H9 (cell line): Measurements from ENCODE around the gene PCCA. TPM values are rescaled to one million over a fixed set of nuclear protein-coding genes. Genes with fewer than 3 reads are reported as not detected.
"Not testable (repeated sequence)": the region's sequence is repeated elsewhere in the genome, so short reads cannot be mapped to it uniquely, and the experiment has no call there.

Experiments
- DNase-seq: peaks from one replicate; pipeline ENCODE4 v3.0.0-alpha.2; 2017
- H2AFZ ChIP-seq: one replicate; pipeline ENCODE4 v1.6.1; 2013; ENCODE audit warnings: mild to moderate bottlenecking, low read length, control low read depth, moderate library complexity
- H2AK5ac ChIP-seq: 2 replicates; pipeline ENCODE4 v1.6.1; 2013; ENCODE audit warnings: low read length, control low read depth, mixed read lengths; ENCODE audit not compliant: insufficient read length
- H2BK120ac ChIP-seq: one replicate; pipeline ENCODE4 v1.6.1; 2013; ENCODE audit warnings: low read depth, mild to moderate bottlenecking, low read length, control low read depth, inconsistent platforms; ENCODE audit not compliant: poor library complexity, severe bottlenecking
- H2BK12ac ChIP-seq: 2 replicates; pipeline ENCODE4 v1.6.1; 2013; ENCODE audit warnings: low read length, control low read depth, mixed read lengths, low read depth; ENCODE audit not compliant: insufficient read length
- H2BK15ac ChIP-seq: 2 replicates; pipeline ENCODE4 v1.6.1; 2013; ENCODE audit warnings: low read depth, low read length, control low read depth
- H2BK20ac ChIP-seq: one replicate; pipeline ENCODE4 v1.6.1; 2013; ENCODE audit warnings: low read depth, mild to moderate bottlenecking, low read length, control low read depth, inconsistent platforms; ENCODE audit not compliant: poor library complexity, severe bottlenecking
- H2BK5ac ChIP-seq: 2 replicates; pipeline ENCODE4 v1.6.1; 2013; ENCODE audit warnings: low read length, control low read depth, mixed read lengths; ENCODE audit not compliant: insufficient read length
- H3K14ac ChIP-seq: 2 replicates; pipeline ENCODE4 v1.6.1; 2013; ENCODE audit warnings: low read length, control low read depth; ENCODE audit not compliant: insufficient read depth
- H3K18ac ChIP-seq: 2 replicates; pipeline ENCODE4 v1.6.1; 2013; ENCODE audit warnings: low read depth, mild to moderate bottlenecking, mixed read lengths, low read length, control low read depth; ENCODE audit not compliant: insufficient read length
- H3K23ac ChIP-seq: 2 replicates; pipeline ENCODE4 v1.6.1; 2013; ENCODE audit warnings: low read length, control low read depth, mixed read lengths, low read depth; ENCODE audit not compliant: insufficient read length
- H3K23me2 ChIP-seq: 2 replicates; pipeline ENCODE4 v1.6.1; 2013; ENCODE audit warnings: low read depth, mild to moderate bottlenecking, mixed read lengths, low read length, control low read depth; ENCODE audit not compliant: insufficient read length, poor library complexity, severe bottlenecking
- H3K27ac ChIP-seq: 2 replicates; pipeline ENCODE4 v1.5.1; 2013; ENCODE audit warnings: low read length, control low read depth, mixed read lengths, low read depth; ENCODE audit not compliant: insufficient read length
- H3K27me3 ChIP-seq: 2 replicates; pipeline ENCODE4 v1.6.1; 2013; ENCODE audit warnings: low read length, control low read depth, inconsistent platforms; ENCODE audit not compliant: insufficient read depth
- H3K4ac ChIP-seq: 2 replicates; pipeline ENCODE4 v1.6.1; 2013; ENCODE audit warnings: low read depth, mild to moderate bottlenecking, control low read depth, inconsistent platforms, low read length, moderate library complexity
- H3K4me1 ChIP-seq: 2 replicates; pipeline ENCODE4 v1.6.1; 2013; ENCODE audit warnings: low read length, control low read depth, inconsistent platforms; ENCODE audit not compliant: insufficient read depth
- H3K4me2 ChIP-seq: 2 replicates; pipeline ENCODE4 v1.6.1; 2013; ENCODE audit warnings: low read length, control low read depth, mixed read lengths; ENCODE audit not compliant: insufficient read length, insufficient read depth
- H3K56ac ChIP-seq: 2 replicates; pipeline ENCODE4 v1.6.1; 2013; ENCODE audit warnings: low read depth, mild to moderate bottlenecking, mixed read lengths, low read length, control low read depth; ENCODE audit not compliant: insufficient read length
- H3K79me1 ChIP-seq: 2 replicates; pipeline ENCODE4 v1.6.1; 2013; ENCODE audit warnings: low read depth, mild to moderate bottlenecking, moderate library complexity, low read length, control low read depth, inconsistent platforms; ENCODE audit not compliant: insufficient read depth, poor library complexity, severe bottlenecking
- H3K79me2 ChIP-seq: 2 replicates; pipeline ENCODE4 v1.6.1; 2013; ENCODE audit warnings: low read length, control low read depth, inconsistent platforms; ENCODE audit not compliant: insufficient read depth
- H3K9ac ChIP-seq: 2 replicates; pipeline ENCODE4 v1.6.1; 2013; ENCODE audit warnings: low read length, control low read depth, mixed read lengths; ENCODE audit not compliant: insufficient read length; ENCODE audit errors: extremely low read depth
- H3K9me3 ChIP-seq: one replicate; pipeline ENCODE4 v1.6.1; 2013; ENCODE audit warnings: low read depth, low read length, inconsistent platforms; ENCODE audit not compliant: control insufficient read depth
- H3T11ph ChIP-seq: one replicate; pipeline ENCODE4 v1.6.1; 2013; ENCODE audit warnings: mild to moderate bottlenecking, low read length, control low read depth, inconsistent platforms
- H4K20me1 ChIP-seq: one replicate; pipeline ENCODE4 v1.6.1; 2013; ENCODE audit not compliant: control insufficient read depth, insufficient read length, insufficient read depth
- H4K5ac ChIP-seq: 2 replicates; pipeline ENCODE4 v1.6.1; 2013; ENCODE audit warnings: low read depth, mild to moderate bottlenecking, mixed read lengths, low read length, control low read depth; ENCODE audit not compliant: insufficient read length
- H4K8ac ChIP-seq: replicated peaks from 2 replicates; pipeline ENCODE4 v1.6.1; 2013; ENCODE audit warnings: low read length, control low read depth, mixed read lengths, low read depth; ENCODE audit not compliant: insufficient read length
- H4K91ac ChIP-seq: 2 replicates; pipeline ENCODE4 v1.6.1; 2013; ENCODE audit warnings: low read depth, mild to moderate bottlenecking, moderate library complexity, mixed read lengths, low read length, control low read depth; ENCODE audit not compliant: insufficient read length
- H3K27ac Mint-ChIP-seq, 3 experiments: 2 replicates in 2 of 3; 3 replicates in 1 of 3; pipeline ENCODE4 v1.8.0; 2020 to 2021; ENCODE audit warnings: mixed read lengths in 3 of 3, mild to moderate bottlenecking in 1 of 3, moderate library complexity in 1 of 3
- H3K27me3 Mint-ChIP-seq: 2 replicates; pipeline ENCODE4 v1.8.0; 2021; ENCODE audit warnings: low read depth, mild to moderate bottlenecking, moderate library complexity, mixed read lengths
- H3K36me3 Mint-ChIP-seq, 3 experiments: 2 replicates in 2 of 3; 3 replicates in 1 of 3; pipeline ENCODE4 v1.8.0; 2020 to 2021; ENCODE audit warnings: low read depth in 3 of 3, mixed read lengths in 3 of 3; ENCODE audit not compliant: insufficient read depth in 1 of 3
- H3K4me1 Mint-ChIP-seq, 2 experiments: 2 replicates each; pipeline ENCODE4 v1.8.0; 2020; ENCODE audit warnings: mixed read lengths in 2 of 2
- H3K4me3 Mint-ChIP-seq, 2 experiments: 2 replicates in 1 of 2; 3 replicates in 1 of 2; pipeline ENCODE4 v1.8.0; 2020 to 2021; ENCODE audit warnings: mild to moderate bottlenecking in 2 of 2, mixed read lengths in 2 of 2, moderate library complexity in 1 of 2
- H3K9me3 Mint-ChIP-seq, 2 experiments: 2 replicates in 1 of 2; 3 replicates in 1 of 2; pipeline ENCODE4 v1.8.0; 2020; ENCODE audit warnings: mild to moderate bottlenecking in 2 of 2, mixed read lengths in 2 of 2, moderate library complexity in 1 of 2
- CTCF ChIP-seq: fragments of 200-600 bp; sonication (generic); conservative IDR thresholded peaks from 3 replicates; pipeline ENCODE4 v1.8.0; 2021; ENCODE audit warnings: antibody characterized with exemption, mild to moderate bottlenecking
- WGBS: extraction: QIAGEN DNeasy Blood & Tissue Kit; methylation state at CpG from one replicate; pipeline ENCODE4 v1.1.7; 2013; ENCODE audit warnings: missing lambda C conversion rate, low lambda C conversion rate, mixed read lengths; ENCODE audit not compliant: insufficient read length; ENCODE audit errors: extremely low coverage; 5-methylcytosine and 5-hydroxymethylcytosine counted together
- total RNA-seq: library from RNA; stranded (reverse); gene quantifications from 2 replicates; pipeline ENCODE4 v1.2.1, GENCODE V29; 2021

PCCA gene
- total RNA-seq, 1 experiment from 2014 or later: 56.5 TPM

GRCh38 chr13:100523981-100524386, 435.1 kb downstream of the PCCA start:
- no peak overlapping the region for H3K14ac ChIP-seq
- H2BK20ac ChIP-seq: no peak overlapping the region
- TF ChIP-seq CTCF: no peak
- no peak overlapping the region for H2BK15ac ChIP-seq
- Mint-ChIP-seq H3K27me3 (no peaks in the 10 kb centered on the region), H3K9me3 (no peaks in the 10 kb centered on the region), H3K4me1 (peaks cover 39 to 44% of the 10 kb centered on the region in 2 experiments), H3K4me3 (no peak overlapping the region), H3K36me3 (peaks cover 9 to 19% (median 13%) of the 10 kb centered on the region in 3 experiments; a peak in 6 of 7 replicates), H3K27ac (no peak overlapping the region)
- H2AK5ac ChIP-seq: no peak overlapping the region
- H3K4ac ChIP-seq: no peak overlapping the region
- no peak overlapping the region for H3K9ac ChIP-seq
- H3K4me1 ChIP-seq: peaks cover 11% of the 10 kb centered on the region; the same call in 1 of the 2 replicates
- no peak overlapping the region for H3K18ac ChIP-seq
- no peaks in the 10 kb centered on the region for H3K79me1 ChIP-seq
- no peak overlapping the region for H3K4me2 ChIP-seq
- H4K5ac ChIP-seq: no peak overlapping the region
- no CpG with 5 or more reads among the region's 8 CpGs for WGBS
- H3K56ac ChIP-seq: no peak overlapping the region
- no peak overlapping the region for H4K91ac ChIP-seq
- H2BK120ac ChIP-seq: no peak overlapping the region
- no peaks in the 10 kb centered on the region for H4K20me1 ChIP-seq
- H4K8ac ChIP-seq: no peak overlapping the region
- H2AFZ ChIP-seq: no peak overlapping the region
- H2BK12ac ChIP-seq: no peak overlapping the region
- H3K9me3 ChIP-seq: no peaks in the 10 kb centered on the region
- no peaks in the 10 kb centered on the region for H3K27me3 ChIP-seq
- H3K23me2 ChIP-seq: no peaks in the 10 kb centered on the region
- H3K27ac ChIP-seq: no peak overlapping the region
- no peak overlapping the region for H3T11ph ChIP-seq
- H3K79me2 ChIP-seq: no peaks in the 10 kb centered on the region
- no peak overlapping the region for H2BK5ac ChIP-seq
- no peak for DNase-seq
- H3K23ac ChIP-seq: no peak overlapping the region

GRCh38 chr13:100524688-100525087, 435.8 kb downstream of the PCCA start:
- H3K27ac Mint-ChIP-seq: peak overlapping the region; percentile 2 to 46 (median 41); a peak in 4 of 7 replicates
- not testable (repeated sequence) for H4K5ac ChIP-seq, H2AK5ac ChIP-seq, H3K4me2 ChIP-seq, H2BK15ac ChIP-seq, H3K23me2 ChIP-seq, H3K79me2 ChIP-seq, H3K23ac ChIP-seq, H3K4ac ChIP-seq, H3K9ac ChIP-seq, H3K27ac ChIP-seq, H3K18ac ChIP-seq, H3T11ph ChIP-seq, H3K14ac ChIP-seq, DNase-seq, H3K79me1 ChIP-seq, H3K56ac ChIP-seq, H4K91ac ChIP-seq, H2BK20ac ChIP-seq, H4K20me1 ChIP-seq, H3K9me3 ChIP-seq, H2BK5ac ChIP-seq, H2BK12ac ChIP-seq, H4K8ac ChIP-seq, H3K9me3 Mint-ChIP-seq, H2AFZ ChIP-seq, H2BK120ac ChIP-seq, H3K27me3 ChIP-seq, H3K27me3 Mint-ChIP-seq
- H3K36me3 Mint-ChIP-seq: peaks cover 10 to 26% (median 20%) of the 10 kb centered on the region in 3 experiments; a peak in 6 of 7 replicates
- peak overlapping the region in 1 of 2 experiments; percentile 19; a peak in 1 of 5 replicates for H3K4me3 Mint-ChIP-seq
- H3K4me1 Mint-ChIP-seq: peaks cover 39 to 45% of the 10 kb centered on the region in 2 experiments
- no CpG with 5 or more reads among the region's 5 CpGs for whole genome bisulfite sequencing
- peaks cover 11% of the 10 kb centered on the region; the same call in 1 of the 2 replicates for H3K4me1 ChIP-seq
